Gastrocnemius medialis (tissue), 4 donors: ENCODE data around the gene SLC3A2.

Experiments
- POLR2A ChIP-seq, 2 donors: fragments of 450-650 bp; IDR thresholded peaks; one replicate each; pipeline ENCODE4 v1.6.1; 2017; ENCODE audit warnings: antibody characterized with exemption in 2 of 2, mild to moderate bottlenecking in 2 of 2, moderate library complexity in 2 of 2
- TF ChIP-seq, protein P1 (sequence below), 5 experiments: fragments of 450-650 bp in 3 of 5; fragments of 200-600 bp in 2 of 5; sonication (generic) in 2 of 5; IDR thresholded peaks in 4 of 5; conservative IDR thresholded peaks in 1 of 5; 1 replicate in 4 of 5; 2 replicates in 1 of 5; pipeline ENCODE4 v1.5.1; 2016 to 2019; ENCODE audit warnings: antibody characterized with exemption in 5 of 5, mild to moderate bottlenecking in 3 of 5, moderate library complexity in 3 of 5

DNA sequence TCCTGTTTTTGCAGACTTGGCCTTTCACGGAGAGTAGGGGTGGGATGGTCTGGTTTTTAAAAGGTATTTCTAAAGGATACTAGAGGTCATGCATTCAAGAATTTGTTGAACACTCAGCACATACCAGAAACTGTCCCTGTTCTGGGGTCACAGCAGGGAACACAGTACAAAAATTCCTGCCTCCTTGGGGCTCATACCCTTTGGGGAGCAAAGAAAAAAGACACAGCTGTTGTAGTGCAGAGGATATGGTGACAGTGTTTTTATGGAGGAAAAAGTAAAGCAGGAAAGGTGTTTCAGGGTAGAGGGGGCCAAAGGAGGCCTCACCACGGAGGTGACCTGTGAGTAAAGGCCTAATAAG is 8.4 kb downstream of the SLC3A2 start:
- TF ChIP-seq, protein P1, sequence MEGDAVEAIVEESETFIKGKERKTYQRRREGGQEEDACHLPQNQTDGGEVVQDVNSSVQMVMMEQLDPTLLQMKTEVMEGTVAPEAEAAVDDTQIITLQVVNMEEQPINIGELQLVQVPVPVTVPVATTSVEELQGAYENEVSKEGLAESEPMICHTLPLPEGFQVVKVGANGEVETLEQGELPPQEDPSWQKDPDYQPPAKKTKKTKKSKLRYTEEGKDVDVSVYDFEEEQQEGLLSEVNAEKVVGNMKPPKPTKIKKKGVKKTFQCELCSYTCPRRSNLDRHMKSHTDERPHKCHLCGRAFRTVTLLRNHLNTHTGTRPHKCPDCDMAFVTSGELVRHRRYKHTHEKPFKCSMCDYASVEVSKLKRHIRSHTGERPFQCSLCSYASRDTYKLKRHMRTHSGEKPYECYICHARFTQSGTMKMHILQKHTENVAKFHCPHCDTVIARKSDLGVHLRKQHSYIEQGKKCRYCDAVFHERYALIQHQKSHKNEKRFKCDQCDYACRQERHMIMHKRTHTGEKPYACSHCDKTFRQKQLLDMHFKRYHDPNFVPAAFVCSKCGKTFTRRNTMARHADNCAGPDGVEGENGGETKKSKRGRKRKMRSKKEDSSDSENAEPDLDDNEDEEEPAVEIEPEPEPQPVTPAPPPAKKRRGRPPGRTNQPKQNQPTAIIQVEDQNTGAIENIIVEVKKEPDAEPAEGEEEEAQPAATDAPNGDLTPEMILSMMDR (IDR thresholded peaks at IDR 0.05 in 4 of 5, conservative IDR thresholded peaks at IDR 0.05 in 1 of 5): no peak
- TF ChIP-seq POLR2A (IDR thresholded peaks at IDR 0.05): no peak
